GM19043 (cell line): ENCODE data around the gene STK16.
"Not testable (repeated sequence)": the region's sequence is repeated elsewhere in the genome, so short reads cannot be mapped to it uniquely, and the experiment has no call there.

Experiments used
- ATAC-seq: cut with Tn5 transposase; IDR thresholded peaks from one replicate; pipeline ENCODE4 v1.9.1; 2021; ENCODE audit warnings: low read depth; ENCODE audit not compliant: unreplicated experiment

Gene STK16

DNA sequence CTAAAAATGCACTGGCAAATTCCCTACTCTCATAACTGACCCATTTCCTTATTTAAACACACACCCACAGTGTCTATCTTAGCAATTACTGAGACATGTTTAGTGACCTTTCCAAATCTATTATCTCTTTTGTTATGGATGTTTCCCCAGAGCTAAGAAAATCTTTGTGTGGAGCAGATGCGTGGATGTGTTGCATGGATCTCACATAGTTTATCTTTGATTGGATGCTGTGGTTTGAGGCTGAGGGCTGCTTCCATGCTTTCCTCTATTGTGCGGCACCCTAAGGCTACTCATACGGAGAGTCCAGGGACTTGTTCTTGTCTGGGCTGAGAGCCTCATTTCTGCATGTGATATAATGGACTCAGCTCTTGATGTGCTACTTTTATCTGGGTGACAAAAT, 10.9 kb upstream of the STK16 start:
- no peak for ATAC-seq

DNA sequence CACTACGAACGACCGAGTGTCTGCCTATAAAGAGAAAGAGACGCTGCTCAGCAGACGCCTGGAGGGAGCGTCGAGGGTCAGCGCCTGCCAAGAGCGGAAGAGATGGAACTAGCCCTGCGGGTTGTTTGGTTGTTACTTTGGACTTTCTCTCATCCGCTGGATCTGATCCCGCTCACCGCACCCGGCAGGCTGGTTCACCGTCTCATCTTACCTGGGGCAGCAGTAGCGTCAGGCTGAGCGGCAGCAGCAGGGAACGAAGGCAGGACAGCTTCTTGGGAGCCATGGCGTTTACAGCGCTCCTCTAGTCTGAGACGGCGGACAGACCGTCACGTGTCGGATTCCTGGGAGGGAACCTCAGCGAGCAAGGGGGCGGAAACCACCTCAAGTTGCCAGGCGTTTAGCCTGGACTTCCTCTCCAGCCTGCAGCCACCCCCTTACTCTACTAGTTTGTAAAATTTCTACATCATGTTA, 2.0 kb upstream of the STK16 start:
- ATAC-seq, result no peak

DNA sequence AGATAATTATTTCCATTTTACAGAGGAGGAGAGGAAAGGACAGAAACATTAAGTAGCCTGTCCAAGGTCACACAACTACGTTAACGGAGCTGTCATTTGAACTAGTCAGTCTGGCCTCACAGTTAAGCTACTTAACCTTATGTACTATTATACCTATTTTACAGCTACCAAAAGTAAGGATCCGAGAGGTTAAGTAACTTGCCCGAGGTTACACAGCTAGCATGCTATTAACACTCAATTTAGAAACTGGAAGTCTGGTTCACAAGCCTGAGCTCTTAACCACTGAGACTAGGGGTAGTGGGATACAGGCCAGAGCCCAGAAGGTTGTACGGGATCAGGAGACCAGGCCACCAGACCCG, 511 bp upstream of the STK16 start:
- ATAC-seq, result no peak

DNA sequence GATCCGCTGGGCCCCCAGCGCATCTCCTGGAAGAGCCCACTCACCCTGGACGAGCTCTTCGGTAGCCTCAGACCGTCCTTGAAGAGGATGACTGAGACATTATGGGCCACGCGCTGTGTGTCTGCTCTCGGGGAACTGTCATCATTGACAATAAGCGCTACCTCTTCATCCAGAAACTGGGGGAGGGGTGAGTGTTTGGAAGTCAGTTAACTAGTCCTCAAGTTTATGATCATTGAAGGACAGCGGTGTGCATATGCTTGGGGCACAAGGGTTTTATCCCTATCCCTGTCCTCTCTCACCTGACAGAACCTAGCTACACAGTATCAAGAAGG, 586 bp downstream of the STK16 start:
- ATAC-seq, result no peak

DNA sequence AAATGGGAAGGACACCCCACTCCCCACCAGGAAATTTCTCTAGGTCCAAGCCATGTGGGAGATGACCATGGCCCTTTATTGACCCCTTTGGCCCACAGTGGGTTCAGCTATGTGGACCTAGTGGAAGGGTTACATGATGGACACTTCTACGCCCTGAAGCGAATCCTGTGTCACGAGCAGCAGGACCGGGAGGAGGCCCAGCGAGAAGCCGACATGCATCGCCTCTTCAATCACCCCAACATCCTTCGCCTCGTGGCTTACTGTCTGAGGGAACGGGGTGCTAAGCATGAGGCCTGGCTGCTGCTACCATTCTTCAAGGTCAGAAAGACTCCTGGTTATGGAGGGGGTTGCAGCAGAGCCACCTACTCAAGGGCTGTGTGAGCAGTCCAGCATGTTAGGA, 1.3 kb downstream of the STK16 start:
- ATAC-seq, result no peak

DNA sequence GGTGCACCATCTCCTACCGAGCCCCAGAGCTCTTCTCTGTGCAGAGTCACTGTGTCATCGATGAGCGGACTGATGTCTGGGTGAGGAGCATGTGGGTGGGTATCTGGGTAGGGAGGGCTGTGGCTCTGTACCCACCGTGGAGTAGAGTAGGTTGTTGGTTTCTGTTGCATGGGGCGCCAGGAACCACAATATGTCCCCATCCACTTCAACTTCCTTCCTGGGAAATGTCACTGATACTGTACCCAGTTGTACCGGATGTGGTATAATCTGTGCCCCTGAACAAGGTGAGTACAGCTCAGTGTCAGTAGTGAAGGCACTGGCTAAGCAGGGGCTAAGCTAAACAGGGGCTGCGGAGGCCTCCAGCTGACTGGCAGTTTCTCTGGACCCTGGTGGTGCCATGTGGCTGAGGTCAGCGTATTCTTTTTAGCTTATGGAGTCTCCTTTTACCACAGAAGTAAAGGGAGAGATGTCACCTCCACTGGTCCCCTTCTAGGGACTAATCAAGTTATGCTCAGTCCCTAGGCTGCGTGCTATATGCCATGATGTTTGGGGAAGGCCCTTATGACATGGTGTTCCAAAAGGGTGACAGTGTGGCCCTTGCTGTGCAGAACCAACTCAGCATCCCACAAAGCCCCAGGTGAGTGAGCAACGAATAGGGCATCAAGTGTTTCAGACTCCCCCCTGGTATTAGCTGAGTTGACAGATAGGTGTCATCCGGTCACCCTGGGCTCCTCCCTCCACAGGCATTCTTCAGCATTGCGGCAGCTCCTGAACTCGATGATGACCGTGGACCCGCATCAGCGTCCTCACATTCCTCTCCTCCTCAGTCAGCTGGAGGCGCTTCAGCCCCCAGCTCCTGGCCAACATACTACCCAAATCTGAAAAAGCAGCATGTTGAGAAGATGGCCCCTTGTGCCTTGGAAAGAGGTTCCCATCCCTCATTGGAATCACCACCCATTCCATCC, 2.7 kb downstream of the STK16 start:
- no peak for ATAC-seq

DNA sequence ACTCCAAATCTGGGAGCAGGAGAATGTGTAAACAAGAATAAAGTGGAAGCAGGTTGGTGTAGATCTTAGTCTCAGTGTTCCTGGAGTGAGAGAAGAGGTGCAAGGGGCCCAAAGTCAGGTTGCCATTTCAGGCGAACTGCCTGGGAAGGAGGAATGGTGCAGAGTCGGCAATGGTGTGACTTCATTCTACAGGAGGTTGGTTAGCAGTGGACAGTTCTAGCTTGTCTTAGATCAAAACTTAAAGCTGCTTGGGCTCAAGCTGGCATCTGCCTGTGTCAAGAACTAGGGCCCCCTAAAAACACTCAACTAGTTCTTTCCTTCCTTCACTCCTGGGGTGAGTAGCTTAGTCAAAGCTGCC, 3.5 kb downstream of the STK16 start:
- ATAC-seq, result no peak

DNA sequence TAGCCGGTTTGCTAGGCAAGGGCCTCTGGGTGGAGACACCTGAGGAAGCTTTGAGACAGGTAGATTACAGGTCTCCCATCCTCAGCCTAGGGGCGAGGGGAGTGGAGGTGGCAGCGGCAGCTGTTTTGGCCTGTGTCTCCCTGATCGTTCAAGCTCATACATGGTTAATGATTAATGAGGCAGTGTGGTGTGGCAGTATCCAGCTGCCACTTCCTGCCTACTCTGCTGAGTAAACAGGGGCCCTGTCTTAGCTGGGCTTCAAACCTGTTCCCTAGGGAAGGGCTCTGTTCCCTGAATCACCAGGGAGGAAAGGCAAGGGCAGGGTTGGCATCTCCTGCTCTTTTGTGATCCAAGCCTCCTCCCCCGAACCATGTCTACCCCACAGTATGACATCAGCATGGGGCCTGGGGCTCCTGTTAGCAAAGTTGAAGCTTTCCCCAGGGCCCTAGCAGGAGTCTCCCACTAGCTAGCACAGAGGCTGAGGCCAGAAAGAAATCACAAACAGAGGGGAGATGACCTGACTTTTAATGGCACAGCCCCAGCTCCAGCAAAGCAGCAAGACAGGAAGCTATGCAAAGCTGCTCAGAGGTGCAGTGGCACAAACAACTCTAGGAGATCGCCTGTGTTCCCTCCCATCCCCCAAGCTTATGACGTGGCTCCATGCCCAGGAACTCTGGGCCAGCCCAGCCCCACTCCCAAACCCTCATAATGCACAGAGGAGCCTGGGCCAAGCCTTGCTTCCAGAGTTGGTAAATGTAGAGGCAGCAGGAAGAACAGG, 4.1 kb downstream of the STK16 start:
- peak; percentile 41 for ATAC-seq

DNA sequence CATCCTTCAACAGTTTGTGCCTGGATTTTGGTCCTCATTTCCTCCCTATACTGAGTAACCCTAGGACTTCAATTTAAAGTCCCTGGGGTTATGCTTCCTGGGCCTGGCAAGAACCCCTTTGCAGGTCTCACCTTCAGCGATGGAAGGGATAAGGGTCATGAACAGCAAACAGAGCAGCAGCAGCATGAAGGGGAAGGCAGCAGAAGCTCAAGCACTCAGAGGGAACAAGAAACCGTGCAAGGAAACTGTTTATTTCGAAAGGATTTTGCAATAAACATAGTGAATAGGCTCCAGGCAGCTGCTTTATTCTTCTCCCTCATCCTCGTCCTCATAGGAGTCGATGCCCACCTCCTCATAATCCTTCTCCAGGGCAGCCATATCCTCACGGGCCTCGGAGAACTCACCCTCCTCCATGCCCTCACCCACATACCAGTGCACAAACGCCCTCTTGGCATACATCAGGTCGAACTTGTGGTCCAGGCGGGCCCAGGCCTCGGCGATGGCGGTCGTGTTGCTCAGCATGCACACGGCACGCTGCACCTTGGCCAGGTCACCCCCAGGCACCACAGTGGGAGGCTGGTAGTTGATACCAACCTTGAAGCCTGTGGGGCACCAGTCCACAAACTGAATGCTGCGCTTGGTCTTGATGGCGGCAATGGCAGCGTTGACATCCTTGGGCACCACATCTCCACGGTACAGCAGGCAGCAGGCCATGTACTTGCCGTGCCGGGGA, 4.9 kb downstream of the STK16 start:
- no peak for ATAC-seq

DNA sequence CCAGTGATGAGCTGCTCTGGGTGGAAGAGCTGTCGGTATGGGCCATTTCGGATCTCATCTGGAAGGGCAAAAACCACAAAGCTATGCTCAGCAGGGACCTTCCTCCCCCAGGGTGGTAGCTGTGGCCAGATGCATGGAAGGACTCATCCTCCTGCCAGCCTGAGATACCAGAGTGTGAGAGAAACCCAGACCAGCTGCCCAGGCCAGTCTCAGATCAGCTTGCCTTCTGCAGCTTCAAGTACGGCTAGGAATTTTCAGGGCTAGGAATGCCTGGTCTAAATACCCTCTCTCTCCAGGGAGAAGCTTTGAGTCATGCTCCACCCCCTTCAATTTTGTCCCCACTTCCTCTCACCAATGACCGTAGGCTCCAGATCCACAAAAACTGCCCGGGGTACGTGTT, 6.4 kb downstream of the STK16 start:
- ATAC-seq, result no peak

DNA sequence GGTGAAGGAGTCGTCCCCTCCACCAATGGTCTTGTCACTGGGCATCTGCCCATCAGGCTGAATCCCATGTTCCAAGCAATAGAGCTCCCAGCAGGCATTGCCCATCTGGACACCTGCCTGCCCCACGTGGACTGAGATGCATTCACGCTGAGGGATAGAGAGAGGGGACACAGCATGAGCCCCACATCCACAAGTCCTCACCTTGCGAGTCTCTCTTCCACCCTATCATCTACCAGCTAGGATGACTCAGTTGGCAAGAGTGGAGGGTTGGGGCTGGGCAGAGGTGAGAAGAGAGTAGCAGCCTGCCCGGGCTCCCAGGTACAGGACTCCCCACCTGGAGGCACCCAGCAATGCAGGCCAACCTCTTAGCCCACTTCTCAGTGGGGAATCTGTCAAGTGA, 6.8 kb downstream of the STK16 start:
- ATAC-seq, result no peak

DNA sequence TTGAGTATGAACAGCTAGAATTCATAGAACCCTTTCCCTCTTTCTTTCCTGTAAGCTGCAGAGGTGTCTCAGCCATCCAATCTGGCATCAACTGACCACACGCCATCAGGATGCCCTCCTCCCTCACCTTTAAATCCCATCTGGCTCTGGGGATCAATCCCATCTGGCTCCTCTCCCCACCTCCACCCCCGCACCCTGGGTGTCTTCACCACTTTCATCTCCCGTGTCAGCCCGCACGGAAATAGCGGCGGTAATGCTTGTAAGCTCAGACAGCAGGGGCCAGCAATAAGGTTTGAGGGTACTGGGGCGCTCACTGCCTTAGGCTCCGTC, 7.3 kb downstream of the STK16 start:
- ATAC-seq, result no peak

DNA sequence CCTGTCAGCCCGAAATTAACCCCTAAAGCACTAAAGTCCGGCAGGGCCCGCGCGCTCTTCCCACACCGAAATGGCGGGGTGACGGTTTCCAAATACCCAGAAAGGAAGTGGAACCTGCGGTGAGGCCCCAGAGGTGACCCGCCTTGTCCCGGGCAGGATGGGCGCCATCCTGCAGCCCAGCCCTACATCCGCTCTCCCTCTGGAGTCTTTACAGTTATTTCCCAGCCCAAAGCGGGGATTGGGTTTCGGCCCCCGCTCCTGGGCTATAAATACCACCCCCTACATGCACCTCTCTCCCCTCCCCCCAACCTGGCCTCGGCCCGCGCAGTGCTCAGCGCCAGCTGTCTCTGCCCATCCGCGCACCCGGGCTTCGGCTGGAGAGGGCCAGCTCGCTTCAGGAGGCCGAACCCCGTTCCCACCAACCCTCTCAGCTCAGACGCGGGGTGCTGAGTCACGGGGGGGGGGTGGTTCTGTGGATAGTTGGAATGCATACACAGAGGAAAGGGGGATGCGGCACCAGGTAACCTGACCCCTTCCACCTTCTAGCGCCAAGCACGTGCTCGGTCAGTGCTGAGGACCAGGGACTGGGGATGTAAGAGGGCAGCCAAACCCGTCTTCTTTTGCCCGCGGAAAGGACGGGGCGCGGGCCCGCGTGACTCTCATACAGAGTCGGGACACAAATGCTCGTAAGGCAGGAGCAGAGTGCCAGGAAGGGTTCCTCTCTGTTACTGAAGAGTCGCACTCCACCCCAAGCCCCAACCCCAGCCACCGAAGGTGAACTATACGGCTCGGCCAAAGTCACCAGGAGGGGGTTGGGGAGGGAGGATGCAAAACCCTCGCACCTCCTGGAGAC, 7.8 kb downstream of the STK16 start, which contains the start of gene TUBA4B:
Gene TUBA4B (plus strand): TSS at position 344 of the 853 bp plus-strand sequence. CDS start 165 bp downstream, at position 509.
- no peak for ATAC-seq

DNA sequence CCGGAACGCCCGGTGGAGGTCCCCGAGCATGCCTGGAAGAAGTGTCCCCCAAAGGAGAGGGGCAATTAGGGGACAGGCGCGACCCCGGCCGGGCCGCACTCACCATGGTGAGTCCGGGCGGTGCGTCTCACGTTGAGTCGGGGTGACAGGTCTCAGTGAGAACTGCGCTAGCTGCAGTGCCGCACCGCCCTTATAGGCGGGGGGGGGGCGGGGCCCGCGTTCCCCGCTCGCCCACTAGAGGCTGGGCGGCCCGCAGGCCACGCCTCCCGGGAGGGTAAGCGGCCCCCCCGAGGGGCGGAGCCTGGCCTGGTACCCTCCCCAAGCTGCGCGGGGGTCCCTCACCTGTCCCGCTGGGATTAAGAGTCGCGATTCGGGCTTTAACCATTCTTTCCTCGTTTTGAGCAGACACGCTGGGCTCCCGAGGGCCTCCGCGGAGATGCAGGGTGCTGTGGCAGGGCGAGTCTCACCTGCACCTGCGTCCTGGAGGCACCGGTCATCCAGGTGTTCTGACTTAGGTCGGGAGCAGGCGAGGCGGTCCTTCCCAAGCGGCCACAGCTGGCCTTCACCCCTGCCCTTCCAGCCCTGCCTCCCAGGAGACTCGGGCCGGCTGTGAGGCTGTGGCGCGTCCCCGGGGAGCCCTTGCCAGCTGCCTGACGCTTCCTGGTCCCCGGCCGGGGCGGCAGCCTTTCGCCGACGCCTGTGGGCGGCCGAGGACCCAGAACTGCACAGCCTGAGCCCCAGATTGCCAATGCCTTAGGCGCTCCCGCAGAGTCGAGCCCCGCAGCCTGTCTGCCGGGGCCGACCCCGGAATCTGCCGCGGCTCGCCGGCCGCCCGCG, 8.7 kb downstream of the STK16 start, which contains the start of gene TUBA4A:
Gene TUBA4A (minus strand): TSS at position 166 of the 837 bp plus-strand sequence. CDS start 60 bp downstream, at position 106.
- ATAC-seq, result peak; percentile 40

DNA sequence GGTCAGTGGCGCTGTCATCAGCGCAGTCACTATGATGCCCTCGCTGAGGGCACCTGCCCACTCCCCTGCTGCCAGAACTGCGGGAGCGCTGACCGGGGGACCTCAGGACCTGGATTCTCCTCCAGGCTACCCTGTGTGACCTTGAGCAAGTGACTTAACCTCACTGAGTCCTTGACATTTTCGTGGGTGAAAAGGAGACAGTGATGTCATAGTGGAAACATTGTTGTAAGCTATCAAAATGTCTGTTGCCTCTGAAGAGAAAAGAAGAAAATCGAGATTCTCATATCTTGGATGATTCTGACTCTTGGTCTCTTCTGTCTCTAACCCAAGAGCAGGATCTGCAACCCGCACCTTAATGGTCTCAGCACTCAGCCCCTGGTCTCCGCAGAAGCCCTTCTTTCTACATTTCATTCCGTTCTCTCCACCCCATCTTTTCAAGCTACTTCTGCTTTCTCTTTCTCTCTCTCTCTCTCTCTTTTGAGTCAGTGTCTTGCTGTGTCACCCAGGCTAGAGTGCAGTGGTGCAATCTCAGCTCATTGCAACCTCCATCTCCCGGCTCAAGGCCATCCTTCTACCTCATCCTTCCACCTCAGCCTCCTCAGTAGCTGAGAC, 9.4 kb downstream of the STK16 start:
- peak; percentile 32 for ATAC-seq

DNA sequence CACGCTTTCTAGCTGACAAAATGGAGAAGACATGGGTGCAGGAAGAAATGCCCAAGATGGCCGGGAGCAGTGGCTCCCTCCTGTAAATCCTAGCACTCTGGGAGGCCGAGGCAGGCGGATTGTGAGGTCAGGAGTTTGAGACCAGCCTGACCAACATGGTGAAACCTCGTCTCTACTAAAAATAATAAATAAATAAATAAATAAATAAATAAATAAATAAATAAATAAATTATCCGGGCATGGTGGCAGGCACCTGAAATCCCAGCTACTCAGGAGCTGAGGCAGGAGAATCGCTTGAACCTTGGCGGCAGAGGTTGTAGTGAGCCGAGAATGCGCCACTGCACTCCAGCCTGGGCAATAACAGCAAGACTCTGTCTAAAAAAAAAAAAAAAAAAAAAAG, 13.7 kb downstream of the STK16 start:
- not testable (repeated sequence) for ATAC-seq

DNA sequence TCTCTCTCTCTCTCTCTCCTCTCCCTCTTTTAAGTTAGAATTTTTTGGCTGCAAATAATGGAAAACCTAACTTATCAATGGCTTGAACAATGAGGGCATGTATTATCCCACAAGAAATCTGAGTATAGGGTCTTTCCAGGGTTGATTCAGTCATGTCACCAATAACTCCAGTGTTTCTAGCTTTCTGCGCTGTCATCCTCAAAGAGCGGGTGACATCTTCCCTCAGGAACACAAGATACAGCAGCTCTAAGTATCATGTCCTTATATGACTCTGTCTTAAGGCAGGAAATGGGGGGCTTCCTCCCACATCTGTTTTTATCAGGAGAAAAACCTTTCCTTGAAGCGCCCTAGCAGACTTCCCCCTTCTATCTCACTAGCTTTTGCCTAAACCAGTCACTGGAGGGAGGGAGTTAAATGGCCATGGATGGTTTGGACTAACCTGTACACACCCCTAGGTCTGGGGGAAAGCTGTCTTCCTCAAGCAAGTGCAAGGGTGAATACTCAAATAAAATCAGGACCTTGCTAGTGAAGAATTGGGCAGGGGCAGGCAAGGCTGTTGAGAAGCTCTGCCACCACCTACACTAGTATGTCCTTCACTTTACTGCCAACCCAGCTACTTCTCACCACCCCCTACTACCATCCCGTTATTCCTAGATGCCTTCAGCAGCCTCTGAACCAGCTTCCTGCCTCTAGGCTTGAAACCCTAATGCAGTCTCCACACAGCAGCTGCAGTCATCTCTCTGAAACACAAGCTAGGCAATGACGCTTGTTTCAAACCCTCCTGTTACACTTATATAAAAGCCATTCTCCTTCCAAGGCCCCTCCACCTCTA, 16.0 kb downstream of the STK16 start:
- no peak for ATAC-seq

DNA sequence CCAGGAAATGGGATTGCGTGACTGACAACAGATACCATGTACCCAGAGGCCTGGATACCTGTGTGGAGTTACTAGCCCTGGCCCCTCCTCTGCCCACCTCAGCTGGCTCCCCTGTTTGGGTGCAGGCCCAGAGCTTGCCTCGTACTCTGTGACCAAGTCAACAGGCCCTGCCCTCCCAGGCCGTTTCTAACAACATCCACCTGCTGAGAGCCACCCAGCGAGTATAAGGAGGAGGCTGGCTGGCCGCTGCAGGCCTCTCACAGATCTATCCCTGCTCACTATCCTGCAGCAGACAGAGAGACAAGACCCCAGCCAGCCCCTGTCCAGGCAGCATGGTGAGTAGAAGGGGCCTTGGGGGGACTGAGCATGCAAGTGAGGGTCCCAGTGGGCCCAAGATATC, 21.0 kb downstream of the STK16 start:
- ATAC-seq, result no peak
